A549 (cell line): ENCODE measurements around the gene REV1.

Experiments
- KDM1A ChIP-seq: fragments of 200-600 bp; sonication (generic); IDR thresholded peaks from 2 replicates; pipeline ENCODE4 v1.6.1; 2016; ENCODE audit warnings: low read depth, mild to moderate bottlenecking
- KDM5A ChIP-seq: fragments of 200-600 bp; sonication (generic); IDR thresholded peaks from 2 replicates; pipeline ENCODE4 v1.6.1; 2016; ENCODE audit warnings: antibody characterized with exemption, mild to moderate bottlenecking
- MAFK ChIP-seq: fragments of 450-650 bp; IDR thresholded peaks from 2 replicates; pipeline ENCODE4 v1.6.1; 2014; ENCODE audit not compliant: partially characterized antibody
- POLR2A ChIP-seq: IDR thresholded peaks from 2 replicates; pipeline ENCODE4 v1.6.1; 2012; ENCODE audit warnings: mild to moderate bottlenecking, low read length
- RARB ChIP-seq: fragments of 250-450 bp; sonication (Bioruptor Pico); IDR thresholded peaks from 2 replicates; pipeline ENCODE4 v1.8.0; 2021; ENCODE audit warnings: mild to moderate bottlenecking, moderate library complexity
- RFX5 ChIP-seq: fragments of 450-650 bp; IDR thresholded peaks from 2 replicates; pipeline ENCODE4 v1.7.1; 2014; ENCODE audit warnings: antibody characterized with exemption, mild to moderate bottlenecking, moderate library complexity
- ZSCAN20 ChIP-seq: fragments of 250-450 bp; sonication (Bioruptor Pico); IDR thresholded peaks from 2 replicates; pipeline ENCODE4 v1.8.0; 2022; ENCODE audit warnings: mild to moderate bottlenecking, moderate library complexity
- TF ChIP-seq, protein P1 (sequence below): fragments of 450-650 bp; IDR thresholded peaks from 2 replicates; pipeline ENCODE4 v1.6.1; 2014; ENCODE audit warnings: antibody characterized with exemption
- TF ChIP-seq, protein P2 (sequence below): IDR thresholded peaks from 2 replicates; pipeline ENCODE4 v1.6.1; 2012
- TF ChIP-seq, protein P3 (sequence below): fragments of >200 bp; sonication (Bioruptor Twin); formaldehyde crosslinking; IDR thresholded peaks from 3 replicates; pipeline ENCODE4 v1.5.1; 2016

DNA sequence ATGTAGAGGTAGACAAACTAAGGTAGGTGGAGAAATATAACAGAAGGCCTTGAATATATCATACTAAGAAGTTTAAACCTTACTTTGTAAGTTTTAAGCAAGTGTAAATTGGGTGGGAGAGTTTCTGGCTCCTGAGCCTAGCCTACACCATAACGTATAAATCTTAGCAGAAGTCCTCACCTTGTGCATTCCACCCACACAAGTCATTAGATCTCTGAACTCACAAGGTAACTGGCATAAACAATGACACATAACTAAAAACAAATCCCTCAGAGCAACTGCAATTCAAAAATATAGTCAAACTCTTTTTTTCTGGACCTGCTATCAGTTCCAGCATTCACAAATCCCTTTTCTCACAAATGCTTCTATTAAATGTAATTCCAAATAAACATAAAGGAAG lies 9.4 kb downstream of the REV1 start:
- TF ChIP-seq POLR2A (no peak), KDM5A (no peak), RARB (CRISPR knock-in tag) (no peak), MAFK (no peak), KDM1A (no peak), RFX5 (no peak), ZSCAN20 (no peak)
- TF ChIP-seq, protein P1, sequence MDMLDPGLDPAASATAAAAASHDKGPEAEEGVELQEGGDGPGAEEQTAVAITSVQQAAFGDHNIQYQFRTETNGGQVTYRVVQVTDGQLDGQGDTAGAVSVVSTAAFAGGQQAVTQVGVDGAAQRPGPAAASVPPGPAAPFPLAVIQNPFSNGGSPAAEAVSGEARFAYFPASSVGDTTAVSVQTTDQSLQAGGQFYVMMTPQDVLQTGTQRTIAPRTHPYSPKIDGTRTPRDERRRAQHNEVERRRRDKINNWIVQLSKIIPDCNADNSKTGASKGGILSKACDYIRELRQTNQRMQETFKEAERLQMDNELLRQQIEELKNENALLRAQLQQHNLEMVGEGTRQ, result no peak
- TF ChIP-seq, protein P2, sequence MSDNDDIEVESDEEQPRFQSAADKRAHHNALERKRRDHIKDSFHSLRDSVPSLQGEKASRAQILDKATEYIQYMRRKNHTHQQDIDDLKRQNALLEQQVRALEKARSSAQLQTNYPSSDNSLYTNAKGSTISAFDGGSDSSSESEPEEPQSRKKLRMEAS, result no peak
- TF ChIP-seq, protein P3, sequence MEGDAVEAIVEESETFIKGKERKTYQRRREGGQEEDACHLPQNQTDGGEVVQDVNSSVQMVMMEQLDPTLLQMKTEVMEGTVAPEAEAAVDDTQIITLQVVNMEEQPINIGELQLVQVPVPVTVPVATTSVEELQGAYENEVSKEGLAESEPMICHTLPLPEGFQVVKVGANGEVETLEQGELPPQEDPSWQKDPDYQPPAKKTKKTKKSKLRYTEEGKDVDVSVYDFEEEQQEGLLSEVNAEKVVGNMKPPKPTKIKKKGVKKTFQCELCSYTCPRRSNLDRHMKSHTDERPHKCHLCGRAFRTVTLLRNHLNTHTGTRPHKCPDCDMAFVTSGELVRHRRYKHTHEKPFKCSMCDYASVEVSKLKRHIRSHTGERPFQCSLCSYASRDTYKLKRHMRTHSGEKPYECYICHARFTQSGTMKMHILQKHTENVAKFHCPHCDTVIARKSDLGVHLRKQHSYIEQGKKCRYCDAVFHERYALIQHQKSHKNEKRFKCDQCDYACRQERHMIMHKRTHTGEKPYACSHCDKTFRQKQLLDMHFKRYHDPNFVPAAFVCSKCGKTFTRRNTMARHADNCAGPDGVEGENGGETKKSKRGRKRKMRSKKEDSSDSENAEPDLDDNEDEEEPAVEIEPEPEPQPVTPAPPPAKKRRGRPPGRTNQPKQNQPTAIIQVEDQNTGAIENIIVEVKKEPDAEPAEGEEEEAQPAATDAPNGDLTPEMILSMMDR, result no peak
